HEK293T (cell line): ENCODE data around the gene SORD.
"Not testable (repeated sequence)": the region's sequence is repeated elsewhere in the genome, so short reads cannot be mapped to it uniquely, and the experiment has no call there.

Experiments
- ARNT ChIP-seq: fragments of 450-650 bp; IDR thresholded peaks from 2 replicates; pipeline ENCODE4 v1.6.1; 2017; ENCODE audit warnings: mild to moderate bottlenecking
- BHLHE40 ChIP-seq: fragments of 450-650 bp; IDR thresholded peaks from 2 replicates; pipeline ENCODE4 v1.6.1; 2016; ENCODE audit warnings: mild to moderate bottlenecking, moderate library complexity, borderline replicate concordance
- CTBP1 ChIP-seq: fragments of 450-650 bp; IDR thresholded peaks from 2 replicates; pipeline ENCODE4 v1.6.1; 2016; ENCODE audit warnings: borderline replicate concordance
- FOXA1 ChIP-seq: fragments of 450-650 bp; IDR thresholded peaks from 2 replicates; pipeline ENCODE4 v1.6.1; 2016; ENCODE audit warnings: mild to moderate bottlenecking
- FOXM1 ChIP-seq: fragments of 450-650 bp; IDR thresholded peaks from 2 replicates; pipeline ENCODE4 v1.6.1; 2017; ENCODE audit warnings: mild to moderate bottlenecking, borderline replicate concordance
- HDGF ChIP-seq: fragments of 450-650 bp; IDR thresholded peaks from 2 replicates; pipeline ENCODE4 v1.6.1; 2017; ENCODE audit warnings: antibody characterized with exemption, borderline replicate concordance
- L3MBTL2 ChIP-seq: fragments of 450-650 bp; conservative IDR thresholded peaks from 2 replicates; pipeline ENCODE4 v1.6.1; 2016; ENCODE audit warnings: mild to moderate bottlenecking
- LEF1 ChIP-seq: fragments of 450-650 bp; IDR thresholded peaks from 2 replicates; pipeline ENCODE4 v1.6.1; 2017; ENCODE audit warnings: mild to moderate bottlenecking, borderline replicate concordance
- NFRKB ChIP-seq: fragments of 450-650 bp; IDR thresholded peaks from 2 replicates; pipeline ENCODE4 v1.6.1; 2016; ENCODE audit warnings: mild to moderate bottlenecking, moderate library complexity
- PKNOX1 ChIP-seq: fragments of 450-650 bp; IDR thresholded peaks from 2 replicates; pipeline ENCODE4 v1.6.1; 2016
- SP1 ChIP-seq: fragments of 450-650 bp; IDR thresholded peaks from 2 replicates; pipeline ENCODE4 v1.6.1; 2017
- SUZ12 ChIP-seq: fragments of 450-650 bp; IDR thresholded peaks from 2 replicates; pipeline ENCODE4 v1.6.1; 2016; ENCODE audit warnings: mild to moderate bottlenecking
- TARDBP ChIP-seq: fragments of 450-650 bp; IDR thresholded peaks from 2 replicates; pipeline ENCODE4 v1.6.1; 2016
- ZNF384 ChIP-seq: fragments of 450-650 bp; IDR thresholded peaks from 2 replicates; pipeline ENCODE4 v1.6.1; 2016

- not testable (repeated sequence) for TF ChIP-seq SP1, TARDBP, ZNF384, ARNT, LEF1, HDGF, FOXM1, CTBP1, PKNOX1, NFRKB, L3MBTL2, FOXA1, BHLHE40, SUZ12
Observed at GRCh38 chr15:45044270-45044669, 21.3 kb downstream of the SORD start.
